ENCODE measurements around the gene SH2D5. TPM values are rescaled to one million over a fixed set of nuclear protein-coding genes. Genes with fewer than 3 reads are reported as not detected.

Gene SH2D5
- total RNA-seq, 1 experiment from 2014 or later = 10.4 TPM

GRCh38 chr1:20708057-20708456 lies 24.4 kb downstream of the SH2D5 start:
- Histone ChIP-seq H3K27me3 (ENCODE audit: insufficient read depth, low read length) (no peaks in the 10 kb centered on the region), H3K4me2 (ENCODE audit: low read length) (no peak overlapping the region), H3K9me3 (ENCODE audit: control insufficient read depth in 1 of 2, insufficient read depth in 1 of 2, low read depth in 1 of 2, low read length in 2 of 2) (no peaks in the 10 kb centered on the region), H2AFZ (ENCODE audit: low read depth, low read length, poor library complexity, severe bottlenecking) (no peak overlapping the region), H3K4me1 (ENCODE audit: control insufficient read depth in 1 of 2, insufficient read depth in 2 of 2, low read length in 2 of 2) (no peaks in the 10 kb centered on the region), H3K79me2 (ENCODE audit: insufficient read depth, low read length) (no peaks in the 10 kb centered on the region), H3K9ac (ENCODE audit: low read length) (no peak overlapping the region), H3K36me3 (ENCODE audit: control insufficient read depth in 1 of 2, insufficient read depth in 2 of 2, low read length in 2 of 2) (no peaks in the 10 kb centered on the region), H4K20me1 (ENCODE audit: insufficient read depth) (no peaks in the 10 kb centered on the region), H3K4me3 (replicated peaks in 1 of 2; ENCODE audit: low read depth in 1 of 2, low read length in 2 of 2) (no peak overlapping the region), H3K9me2 (ENCODE audit: insufficient read depth) (no peaks in the 10 kb centered on the region), H3K27ac (ENCODE audit: low read depth, low read length) (no peak overlapping the region)
- intact Hi-C loops (cut with micrococcal nuclease) = no loop called here
- ChIA-PET CTCF (interaction anchor here (2.7 kb wide), 1 partner anchor 11 kb away, joined by 10 read pairs; no protein-coding TSS in a partner anchor), RAD21 (ENCODE audit: low non-redundant PET in 1 of 2, low total read pairs in 2 of 2, uncharacterized antibody in 2 of 2, unreplicated experiment in 2 of 2) (no interaction called here), POLR2A (interaction anchor here (0.6 kb wide), 1 partner anchor 43 kb away, joined by 3 read pairs; no protein-coding TSS in a partner anchor)
- no TSS peak for BruUV-seq (replicated peaks)
- ATAC-seq (no peak), DNase-seq (ENCODE audit: low read depth, low spot score) (no peak)
- TF ChIP-seq SP1 (IDR thresholded peaks at IDR 0.05; ENCODE audit: low read depth) (no peak), TCF7L2 (IDR thresholded peaks at IDR 0.05; ENCODE audit: borderline replicate concordance, extremely low read depth, insufficient read depth, insufficient read length) (no peak), YY1 (IDR thresholded peaks at IDR 0.05; ENCODE audit: extremely low read depth, insufficient replicate concordance, low read depth, low read length) (no peak), RAD21 (IDR thresholded peaks at IDR 0.05; ENCODE audit: low read depth) (no peak), POLR2A (IDR thresholded peaks at IDR 0.05; ENCODE audit: borderline replicate concordance, extremely low read depth, insufficient read depth, insufficient read length) (no peak), ELF1 (IDR thresholded peaks at IDR 0.05; ENCODE audit: borderline replicate concordance, low read depth) (no peak), CEBPB (IDR thresholded peaks at IDR 0.05; ENCODE audit: low read depth) (no peak)

GRCh38 chr1:20706841-20707240 lies 25.7 kb downstream of the SH2D5 start:
- POLR2A ChIA-PET = no interaction called here
- CTCF ChIA-PET = interaction anchor here (1.7 to 2.7 kb wide), 2 partner anchors 10 to 488 kb away, joined by 6 to 10 read pairs; no protein-coding TSS in a partner anchor

More at GRCh38 chr1:20706841-20707240, 25.7 kb downstream of the SH2D5 start:
- Histone ChIP-seq H3K4me2 (ENCODE audit: low read length) (no peak overlapping the region), H3K9me3 (ENCODE audit: control insufficient read depth in 1 of 2, insufficient read depth in 1 of 2, low read depth in 1 of 2, low read length in 2 of 2) (no peaks in the 10 kb centered on the region), H3K4me1 (ENCODE audit: control insufficient read depth in 1 of 2, insufficient read depth in 2 of 2, low read length in 2 of 2) (no peaks in the 10 kb centered on the region), H3K36me3 (ENCODE audit: control insufficient read depth in 1 of 2, insufficient read depth in 2 of 2, low read length in 2 of 2) (no peaks in the 10 kb centered on the region), H4K20me1 (ENCODE audit: insufficient read depth) (no peaks in the 10 kb centered on the region), H3K79me2 (ENCODE audit: insufficient read depth, low read length) (no peaks in the 10 kb centered on the region), H3K27me3 (ENCODE audit: insufficient read depth, low read length) (no peaks in the 10 kb centered on the region), H3K9me2 (ENCODE audit: insufficient read depth) (no peaks in the 10 kb centered on the region), H2AFZ (ENCODE audit: low read depth, low read length, poor library complexity, severe bottlenecking) (no peak overlapping the region), H3K4me3 (replicated peaks in 1 of 2; ENCODE audit: low read depth in 1 of 2, low read length in 2 of 2) (no peak overlapping the region), H3K9ac (ENCODE audit: low read length) (no peak overlapping the region), H3K27ac (ENCODE audit: low read depth, low read length) (no peak overlapping the region)
- ATAC-seq = no peak
- DNase-seq (ENCODE audit: low read depth, low spot score) = no peak
- TF ChIP-seq POLR2A (IDR thresholded peaks at IDR 0.05; ENCODE audit: borderline replicate concordance, extremely low read depth, insufficient read depth, insufficient read length) (no peak), EZH2 (IDR thresholded peaks at IDR 0.05) (no peak), ZNF274 (IDR thresholded peaks at IDR 0.05; ENCODE audit: low read depth, low read length) (no peak), REST (IDR thresholded peaks at IDR 0.05; ENCODE audit: low read depth) (no peak), CEBPB (IDR thresholded peaks at IDR 0.05; ENCODE audit: low read depth) (no peak), MAX (IDR thresholded peaks at IDR 0.05) (no peak), EGR1 (IDR thresholded peaks at IDR 0.05; ENCODE audit: low read depth) (no peak), SIN3A (IDR thresholded peaks at IDR 0.05; ENCODE audit: low read depth) (no peak), SRF (IDR thresholded peaks at IDR 0.05; ENCODE audit: low read depth) (no peak), SP1 (IDR thresholded peaks at IDR 0.05; ENCODE audit: low read depth) (no peak)
- intact Hi-C loops (cut with micrococcal nuclease) = no loop called here
- no TSS peak for BruUV-seq (replicated peaks)
- RAD21 ChIA-PET (ENCODE audit: low non-redundant PET in 1 of 2, low total read pairs in 2 of 2, uncharacterized antibody in 2 of 2, unreplicated experiment in 2 of 2) = no interaction called here
